Kidney (tissue), 14 donors: ENCODE results near the gene DDX39A. TPM values are rescaled to one million over a fixed set of nuclear protein-coding genes. Genes with fewer than 3 reads are reported as not detected.
A peak's percentile ranks its signal among the peaks of the same experiment; 100 is the strongest.

Experiments
- DNase-seq, 5 donors: peaks; one replicate each; pipeline ENCODE4 v3.0.0-alpha.2; 2013 to 2020
- FAIRE-seq: peaks from 2 replicates; lab custom pipeline; 2012; peaks lifted over from hg19 to GRCh38; lab: Jason Lieb, UNC
- H3K27ac ChIP-seq, 2 donors: one replicate each; pipeline ENCODE4 v1.7.0; 2013; ENCODE audit warnings: low read depth in 2 of 2, low read length in 2 of 2, inconsistent platforms in 1 of 2
- H3K27me3 ChIP-seq: one replicate; pipeline ENCODE4 v1.7.1; 2013; ENCODE audit warnings: low read length, inconsistent platforms; ENCODE audit not compliant: control insufficient read depth, insufficient read depth
- H3K36me3 ChIP-seq, 3 donors: one replicate each; pipeline versions ENCODE4 v1.7.0 to v1.7.1; 2013; ENCODE audit warnings: low read length in 3 of 3, control low read depth in 1 of 3, inconsistent platforms in 1 of 3; ENCODE audit not compliant: insufficient read depth in 3 of 3, control insufficient read depth in 2 of 3
- H3K4me1 ChIP-seq, 3 donors: one replicate each; pipeline versions ENCODE4 v1.7.0 to v1.7.1; 2013; ENCODE audit warnings: low read length in 3 of 3, inconsistent platforms in 1 of 3, low read depth in 1 of 3; ENCODE audit not compliant: control insufficient read depth in 2 of 3, insufficient read depth in 2 of 3
- H3K4me3 ChIP-seq, 3 donors: one replicate each; pipeline versions ENCODE4 v1.7.0 to v1.8.1; 2013; ENCODE audit warnings: low read length in 3 of 3, control low read depth in 1 of 3, inconsistent platforms in 1 of 3
- H3K9ac ChIP-seq, 3 donors: one replicate each; pipeline versions ENCODE4 v1.7.0 to v1.7.1; 2013; ENCODE audit warnings: low read length in 3 of 3, control low read depth in 1 of 3, inconsistent platforms in 1 of 3
- H3K9me3 ChIP-seq, 3 donors: one replicate each; pipeline versions ENCODE4 v1.7.0 to v1.7.1; 2013; ENCODE audit warnings: low read length in 3 of 3, control low read depth in 1 of 3, inconsistent platforms in 1 of 3; ENCODE audit not compliant: control insufficient read depth in 2 of 3, insufficient read depth in 1 of 3
- CTCF ChIP-seq: IDR thresholded peaks from 3 replicates; pipeline ENCODE4 v1.5.1; 2012; ENCODE audit warnings: mild to moderate bottlenecking, moderate library complexity, borderline replicate concordance; ENCODE audit not compliant: insufficient read depth; ENCODE audit errors: extremely low read depth
- intact Hi-C: fragments of 100-400 bp; cut with DNase I; formaldehyde crosslinking; loops from one replicate; pipeline ENCODE4 v1.11.1; 2022
- polyA plus RNA-seq: library from polyadenylated mRNA; stranded (reverse); fragments of 350-450 nt; fragmentation: Illumina TruSeq; extraction: RNeasy Lipid Tissue Mini Kit (QIAGEN cat#74804); gene quantifications from one replicate; pipeline ENCODE4 v1.2.3, GENCODE V29; 2014; ENCODE audit warnings: low read depth, low replicate concordance; ENCODE audit not compliant: insufficient read depth
- total RNA-seq: library from RNA; stranded (reverse); fragmentation: NEBNext Ultra II Directional; extraction: Animal tissue kit (Norgen Biotek cat#: 25700); gene quantifications from one replicate; pipeline ENCODE4 v1.2.1, GENCODE V29; 2021
- donor health status: control.
- donor health status: control.
- donor health status: control.
- donor health status: control.
- donor health status: control.
- donor health status: DM: yes; HTN: yes; CAD: no.
- donor health status: Normal renal cell carcinoma (clear cell type).

DDX39A gene
- total and polyA plus RNA-seq, 2 donors from 2014 or later, result 35.6 to 53.8 TPM

GRCh38 chr19:14446336-14447036, 27.3 kb upstream of the DDX39A start:
- no peak for DNase-seq
- H3K27me3 ChIP-seq, result no peaks in the 10 kb centered on the region
- intact Hi-C loops, result no loop called here
- no peak overlapping the region for H3K9ac ChIP-seq
- H3K27ac ChIP-seq, result no peak overlapping the region
- no peaks in the 10 kb centered on the region for H3K9me3 ChIP-seq
- TF ChIP-seq CTCF, result no peak
- no peaks in the 10 kb centered on the region for H3K4me1 ChIP-seq
- peaks cover 18 to 52% (median 43%) of the 10 kb centered on the region in 3 donors for H3K36me3 ChIP-seq
- H3K4me3 ChIP-seq, result no peak overlapping the region
- FAIRE-seq, result no peak

GRCh38 chr19:14443632-14444216, 24.6 kb upstream of the DDX39A start:
- FAIRE-seq (no peak), DNase-seq (no peak)
- Histone ChIP-seq H3K9me3 (no peaks in the 10 kb centered on the region), H3K27me3 (no peaks in the 10 kb centered on the region), H3K9ac (no peak overlapping the region), H3K4me3 (peak overlapping the region in 1 of 3 donors; percentile 16), H3K27ac (no peak overlapping the region), H3K36me3 (peaks cover 18 to 41% (median 36%) of the 10 kb centered on the region in 3 donors), H3K4me1 (peaks cover 0 to 11% (median 0%) of the 10 kb centered on the region in 3 donors)
- no peak for TF ChIP-seq CTCF
- intact Hi-C loops, result no loop called here

- Histone ChIP-seq H3K4me1 (peaks cover 0 to 11% (median 0%) of the 10 kb centered on the region in 3 donors), H3K27ac (no peak overlapping the region), H3K9ac (no peak overlapping the region), H3K36me3 (peaks cover 15 to 36% (median 30%) of the 10 kb centered on the region in 3 donors), H3K4me3 (no peak overlapping the region), H3K27me3 (no peaks in the 10 kb centered on the region), H3K9me3 (no peaks in the 10 kb centered on the region)
- no peak for TF ChIP-seq CTCF
- intact Hi-C loops, result no loop called here
- DNase-seq, result no peak
- FAIRE-seq, result no peak
Measured at GRCh38 chr19:14442891-14443631, 23.9 kb upstream of the DDX39A start.
